Cardiac septum (tissue), 1 donor: ENCODE results near the gene TTYH2. TPM values are rescaled to one million over a fixed set of nuclear protein-coding genes. Genes with fewer than 3 reads are reported as not detected.
"Not testable (repeated sequence)": the region's sequence is repeated elsewhere in the genome, so short reads cannot be mapped to it uniquely, and the experiment has no call there.

ENCODE experiments used
- DNase-seq: peaks from one replicate; pipeline ENCODE4 v3.0.0-alpha.2; 2020; ENCODE audit warnings: low spot score
- intact Hi-C: fragments of 100-400 bp; cut with DNase I; formaldehyde crosslinking; loops from one replicate; pipeline ENCODE4 v1.14.0; 2022
- long read RNA-seq: library from polyadenylated mRNA; unstranded; transcript quantifications from one replicate; pipeline ENCODE4 v2.0.0, GENCODE V29; 2021
- total RNA-seq: library from RNA; stranded (reverse); fragmentation: NEBNext Ultra II Directional; extraction: Animal tissue kit (Norgen Biotek cat#: 25700); gene quantifications from one replicate; pipeline ENCODE4 v1.2.1, GENCODE V29; 2021
- donor health status: DM: no; HTN: no; CAD: no.

Gene TTYH2, protein sequence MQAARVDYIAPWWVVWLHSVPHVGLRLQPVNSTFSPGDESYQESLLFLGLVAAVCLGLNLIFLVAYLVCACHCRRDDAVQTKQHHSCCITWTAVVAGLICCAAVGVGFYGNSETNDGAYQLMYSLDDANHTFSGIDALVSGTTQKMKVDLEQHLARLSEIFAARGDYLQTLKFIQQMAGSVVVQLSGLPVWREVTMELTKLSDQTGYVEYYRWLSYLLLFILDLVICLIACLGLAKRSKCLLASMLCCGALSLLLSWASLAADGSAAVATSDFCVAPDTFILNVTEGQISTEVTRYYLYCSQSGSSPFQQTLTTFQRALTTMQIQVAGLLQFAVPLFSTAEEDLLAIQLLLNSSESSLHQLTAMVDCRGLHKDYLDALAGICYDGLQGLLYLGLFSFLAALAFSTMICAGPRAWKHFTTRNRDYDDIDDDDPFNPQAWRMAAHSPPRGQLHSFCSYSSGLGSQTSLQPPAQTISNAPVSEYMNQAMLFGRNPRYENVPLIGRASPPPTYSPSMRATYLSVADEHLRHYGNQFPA
- total RNA-seq, result 17.9 TPM
- long read RNA-seq, transcript TTYH2-201 (14 exons, 3,490 nt), result major isoform, 6 of 29 reads
- long read RNA-seq, partial matches to known transcripts, result 10 of 29 reads
- long read RNA-seq, other reads (novel, unspliced or antisense), result 11 of 29 reads

DNA sequence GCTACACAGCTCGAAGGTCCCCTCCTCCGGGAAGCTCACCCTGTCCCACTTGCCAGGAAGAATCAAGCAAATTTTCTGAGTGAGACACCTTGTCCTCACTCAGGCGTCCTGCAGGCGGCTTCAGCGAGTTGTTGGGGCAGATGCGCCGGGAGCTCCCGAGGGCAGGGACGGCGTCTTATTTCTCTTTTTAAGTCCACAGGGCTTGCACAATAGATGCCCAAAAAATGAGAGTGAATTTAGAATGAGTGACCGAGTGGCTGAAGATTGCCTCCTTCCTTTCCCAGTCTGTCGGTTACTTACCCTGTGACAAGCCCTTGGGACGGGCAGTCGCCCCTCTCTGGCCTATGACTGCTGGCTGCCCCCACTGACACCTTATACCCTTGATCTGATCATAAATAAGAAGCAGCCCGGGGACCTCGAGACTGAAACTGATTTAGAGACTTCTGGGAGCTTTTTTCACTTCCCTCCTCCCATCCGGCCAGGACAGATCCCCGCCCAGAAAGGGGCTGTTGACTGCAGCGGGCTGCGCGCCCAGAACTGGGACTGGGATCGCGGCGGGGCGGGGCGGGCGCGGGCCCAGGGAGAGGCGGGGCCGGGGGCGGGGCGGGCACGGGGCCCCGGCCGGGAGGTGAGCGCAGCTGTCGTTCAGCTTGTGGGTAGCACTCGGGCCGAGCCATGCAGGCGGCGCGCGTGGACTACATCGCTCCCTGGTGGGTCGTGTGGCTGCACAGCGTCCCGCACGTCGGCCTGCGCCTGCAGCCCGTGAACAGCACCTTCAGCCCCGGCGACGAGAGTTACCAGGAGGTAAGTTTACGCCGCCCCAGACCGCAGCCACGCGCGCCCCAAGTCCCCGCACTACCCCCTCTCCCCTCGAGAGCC, at the start of gene TTYH2:
Gene TTYH2, plus strand, starts transcription at position 659 of the 879 bp plus-strand sequence. Its CDS starts 17 bp downstream, at position 676.
- intact Hi-C loops, result loop anchor here (5.0 kb wide), 1 partner anchor 149 kb away; the partner anchor contains the start of gene BTBD17
- peak; percentile 93 for DNase-seq

DNA sequence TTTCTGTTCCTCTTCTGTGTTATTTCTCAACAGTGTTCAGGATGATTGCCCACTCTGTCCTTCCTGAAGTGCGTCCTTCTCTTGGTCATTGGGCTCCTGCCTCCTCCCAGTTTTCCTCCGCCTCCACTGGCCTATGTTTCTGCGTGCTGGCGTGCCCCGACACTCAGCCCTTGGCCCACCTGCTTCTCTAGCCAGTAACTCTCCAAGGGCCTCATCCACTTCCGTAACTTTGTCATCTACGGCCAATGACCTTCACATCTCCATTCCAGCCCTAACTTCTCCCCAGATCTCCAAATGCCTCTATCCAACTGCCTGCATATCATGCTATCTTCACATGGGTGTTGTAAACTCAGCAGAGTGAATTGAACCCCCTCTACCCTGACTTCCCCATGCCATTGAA, 49.5 kb upstream of the TTYH2 start:
- peak; percentile 12 for DNase-seq
- intact Hi-C loops, result no loop called here

DNA sequence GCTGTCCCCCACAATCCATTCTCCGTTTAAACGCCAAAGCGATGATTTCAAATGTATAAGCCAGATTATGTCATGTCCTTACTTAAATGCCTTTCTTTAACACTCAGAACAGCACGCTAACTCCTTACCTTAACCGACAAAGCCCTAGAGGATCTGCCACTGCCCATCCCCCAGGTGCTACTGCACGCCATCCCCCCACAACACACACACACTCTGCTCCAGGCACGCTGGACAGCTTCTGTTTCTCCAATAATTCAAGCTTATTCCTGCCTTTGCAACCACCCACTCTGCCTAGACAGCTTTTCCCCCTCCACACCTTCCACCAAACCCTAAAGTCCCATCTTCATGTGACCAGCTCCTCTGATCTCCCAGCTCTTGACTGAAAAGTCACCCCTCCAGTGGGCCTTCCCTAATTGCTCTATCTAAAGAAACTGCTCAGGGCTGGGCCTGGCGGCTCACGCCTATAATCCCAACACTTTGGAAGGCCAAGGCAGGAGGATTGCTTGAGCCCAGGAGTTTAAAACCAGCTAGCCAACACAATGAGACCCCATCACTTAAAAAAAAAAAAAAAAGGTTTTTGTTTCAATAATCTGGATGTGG, 48.8 kb upstream of the TTYH2 start:
- intact Hi-C loops, result no loop called here
- DNase-seq, result no peak

DNA sequence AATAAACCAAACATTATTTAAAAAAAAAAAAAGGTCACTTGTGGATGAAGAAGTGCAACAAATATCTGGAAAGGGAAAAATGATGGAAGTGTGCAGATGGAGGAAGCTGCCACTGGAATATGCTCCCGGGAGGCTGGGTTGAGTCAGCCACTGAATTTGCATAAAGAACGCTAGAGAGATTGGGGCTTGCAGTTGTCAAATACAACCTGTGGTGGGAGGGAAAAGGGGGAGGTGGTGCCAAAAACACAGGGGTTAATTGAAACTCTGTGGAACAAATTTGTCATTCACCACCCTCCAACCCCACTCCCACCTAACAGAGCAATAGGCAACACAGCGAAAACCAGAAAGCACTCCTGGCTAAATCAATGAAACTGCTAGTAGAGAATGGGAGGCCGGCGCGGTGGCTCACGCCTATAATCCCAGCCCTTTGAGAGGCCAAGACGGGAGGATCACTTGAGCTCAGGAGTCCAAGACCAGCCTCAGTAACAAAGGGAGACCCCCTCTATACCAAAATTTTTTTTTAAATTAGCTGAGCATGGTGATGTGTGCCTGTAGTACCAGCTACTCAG, 47.5 kb upstream of the TTYH2 start:
- intact Hi-C loops, result no loop called here
- peak; percentile 57 for DNase-seq

DNA sequence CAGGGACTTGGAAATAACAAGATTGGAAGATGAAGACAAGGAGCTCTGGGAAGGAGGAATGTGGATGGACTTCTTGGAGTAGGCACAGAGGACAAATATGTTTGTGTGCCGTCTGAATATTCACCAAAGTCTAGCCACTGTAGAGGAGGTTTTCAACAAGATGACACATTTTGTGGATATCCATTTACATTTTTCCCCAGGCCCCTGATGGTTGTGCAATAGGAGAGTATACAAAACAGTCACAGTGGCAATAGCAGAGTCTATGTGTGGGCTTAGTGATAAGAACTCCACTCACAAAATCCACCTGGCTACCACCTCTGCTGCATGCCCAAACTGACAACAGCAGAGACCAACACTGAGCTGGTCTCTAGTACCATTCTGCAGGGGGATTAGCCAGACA, 42.4 kb upstream of the TTYH2 start:
- intact Hi-C loops, result no loop called here
- no peak for DNase-seq

DNA sequence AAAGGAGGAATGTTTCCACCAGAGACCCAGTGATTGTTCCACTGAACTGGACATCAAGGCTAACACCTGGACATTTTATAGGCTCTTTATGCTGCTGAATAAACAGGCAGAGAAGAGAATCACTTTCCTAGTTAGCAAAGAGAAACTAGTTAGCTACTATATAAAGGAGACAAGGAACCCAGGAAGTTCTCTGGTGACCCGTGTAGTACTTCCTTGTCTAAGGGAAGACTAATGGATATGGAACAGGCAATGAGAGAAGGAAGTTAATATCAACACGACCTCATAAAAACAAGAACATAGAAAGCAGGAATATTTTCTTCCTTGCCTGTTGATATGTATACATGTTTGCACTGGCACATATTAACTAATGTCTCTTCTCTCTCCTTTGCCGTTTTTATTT, 40.7 kb upstream of the TTYH2 start:
- DNase-seq, result no peak
- intact Hi-C loops, result no loop called here

DNA sequence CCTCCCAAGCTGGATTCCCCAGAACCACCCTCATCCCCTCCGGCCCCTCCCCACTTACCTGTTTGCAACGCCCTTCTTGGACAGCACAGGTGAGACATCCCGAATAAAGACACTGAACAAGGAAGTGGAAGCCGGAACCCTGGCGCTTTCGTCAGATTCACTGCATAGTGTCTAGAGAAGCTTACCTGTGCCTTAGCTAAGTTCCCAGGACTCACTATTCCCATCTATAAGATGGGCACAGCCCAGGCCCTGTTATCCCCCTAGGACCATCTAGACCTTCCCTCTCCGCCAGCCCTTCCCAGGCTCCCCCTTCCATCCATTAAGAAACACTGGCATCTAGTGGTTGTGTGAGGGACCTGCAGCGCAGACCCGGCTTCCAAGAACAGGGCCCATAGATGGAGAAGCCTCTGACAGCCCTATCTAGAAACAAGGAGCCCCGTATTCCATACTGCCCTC, 36.8 kb upstream of the TTYH2 start:
- intact Hi-C loops, result loop anchor here (5.0 kb wide), 1 partner anchor 524 kb away; no protein-coding TSS in a partner anchor
- no peak for DNase-seq

DNA sequence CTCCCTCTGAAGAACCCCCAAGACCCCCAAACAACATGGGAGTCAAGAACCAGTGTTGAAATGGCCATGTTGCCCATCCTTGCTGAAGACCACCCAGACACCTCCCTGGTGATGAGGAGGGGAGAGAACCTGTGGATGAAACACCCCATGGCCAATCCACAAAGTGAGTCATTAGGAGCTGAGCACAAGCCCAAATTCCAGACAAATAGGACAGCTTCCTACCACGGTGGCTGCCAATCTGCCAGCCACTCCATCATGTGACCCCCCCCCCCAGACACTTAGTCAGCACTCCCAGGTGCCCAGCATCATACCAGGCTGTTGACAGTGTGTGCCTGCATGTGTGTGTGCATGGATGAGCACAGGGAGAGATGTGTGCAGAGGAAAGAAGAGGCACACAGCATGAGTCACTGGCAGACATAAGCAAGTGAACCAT, 36.3 kb upstream of the TTYH2 start:
- intact Hi-C loops, result loop anchor here (5.0 kb wide), 1 partner anchor 525 kb away; no protein-coding TSS in a partner anchor
- DNase-seq, result no peak

DNA sequence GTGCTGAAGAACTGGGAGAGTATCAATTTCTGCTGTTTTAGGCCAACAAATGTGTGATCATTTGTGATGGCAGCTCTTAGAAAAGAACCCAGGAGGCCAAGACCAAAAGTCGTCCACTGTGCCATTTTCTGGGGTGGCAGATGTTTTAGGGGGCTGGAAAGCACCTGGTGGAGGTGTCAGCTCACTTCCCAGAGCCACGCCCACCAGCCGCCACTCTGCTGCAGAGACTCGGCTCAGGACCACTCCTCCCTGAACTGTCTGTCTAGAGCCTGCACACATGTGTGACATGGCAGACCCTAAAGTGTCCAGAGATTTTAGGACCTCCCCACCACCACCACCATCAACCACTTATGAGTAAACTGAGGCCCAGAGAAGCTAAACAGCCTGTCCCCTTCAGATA, 33.8 kb upstream of the TTYH2 start:
- intact Hi-C loops, result loop anchor here (2.0 to 5.0 kb wide), 2 partner anchors 527 to 749 kb away; no protein-coding TSS in a partner anchor
- DNase-seq, result no peak

DNA sequence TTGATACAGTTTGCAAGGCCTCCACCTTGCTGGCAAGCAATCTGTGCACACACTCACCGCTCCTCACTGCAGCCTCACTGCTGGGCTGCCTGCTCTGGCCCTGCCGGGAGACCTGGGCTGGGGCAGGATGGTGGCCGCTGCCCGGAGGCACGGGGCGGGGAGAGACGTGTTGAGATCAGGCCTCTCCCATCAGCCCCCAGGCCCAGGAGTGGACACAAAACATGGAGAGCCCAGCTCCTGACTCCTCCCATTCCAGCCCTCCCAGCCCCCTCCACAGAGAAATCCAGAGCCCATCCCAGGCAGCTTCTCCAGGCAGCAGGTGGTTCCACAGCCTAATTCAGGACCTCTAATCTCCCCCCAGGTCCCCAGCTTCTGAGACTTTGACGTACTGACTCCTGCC, 33.0 kb upstream of the TTYH2 start:
- no peak for DNase-seq
- intact Hi-C loops, result no loop called here

DNA sequence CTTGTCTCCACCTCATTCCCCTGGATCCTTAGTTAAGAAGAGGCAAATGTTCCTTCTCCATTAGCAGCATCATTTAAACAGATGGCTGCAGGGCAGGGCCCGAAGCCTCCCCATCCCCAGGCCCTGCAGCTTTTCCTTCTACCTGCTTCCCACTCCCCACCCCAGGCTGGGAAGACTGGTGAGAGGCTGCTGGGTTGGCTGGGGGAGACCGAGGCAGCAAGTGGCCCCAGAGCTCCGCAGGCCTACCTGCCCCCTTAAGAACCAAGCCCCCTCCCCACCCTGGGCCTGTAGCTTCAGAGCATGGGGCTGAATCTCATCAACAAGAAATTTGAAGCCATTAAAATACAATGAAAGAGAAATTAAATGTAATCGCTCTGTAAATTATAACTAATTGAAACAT, 32.0 kb upstream of the TTYH2 start:
- no peak for DNase-seq
- intact Hi-C loops, result no loop called here

DNA sequence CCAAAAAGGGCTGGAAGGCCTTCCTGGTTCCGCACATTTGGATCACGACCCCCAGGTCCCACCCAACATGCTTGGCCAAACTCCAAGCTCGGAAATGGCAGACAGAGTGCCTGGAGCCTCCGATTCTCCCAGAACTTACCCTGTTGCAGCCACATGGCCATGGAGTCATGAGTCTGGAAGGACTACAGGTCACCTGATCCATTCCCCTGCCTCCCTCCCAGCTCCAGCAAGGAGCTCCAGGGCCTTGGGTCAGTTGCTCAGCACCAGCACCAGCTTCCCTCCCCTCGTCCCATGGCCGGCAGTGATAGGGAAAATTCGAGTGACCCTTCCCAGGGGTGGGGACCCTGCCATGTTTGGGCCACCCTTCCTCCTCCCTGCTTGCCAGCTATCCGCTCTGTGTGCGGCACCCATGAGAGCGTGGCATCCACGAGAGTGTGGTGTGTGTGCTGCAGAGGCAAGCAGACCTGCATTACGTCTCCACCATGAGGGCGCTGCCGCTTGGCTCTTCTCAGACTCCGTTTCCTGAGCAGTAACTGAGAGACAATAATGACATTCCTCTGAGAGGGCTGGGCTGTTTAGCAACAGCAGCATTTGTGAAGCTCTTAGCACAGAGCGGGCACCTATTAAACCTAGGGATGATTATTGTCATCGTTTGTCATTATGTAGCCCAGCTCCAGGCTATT, 31.2 kb upstream of the TTYH2 start:
- DNase-seq, result no peak
- intact Hi-C loops, result no loop called here

DNA sequence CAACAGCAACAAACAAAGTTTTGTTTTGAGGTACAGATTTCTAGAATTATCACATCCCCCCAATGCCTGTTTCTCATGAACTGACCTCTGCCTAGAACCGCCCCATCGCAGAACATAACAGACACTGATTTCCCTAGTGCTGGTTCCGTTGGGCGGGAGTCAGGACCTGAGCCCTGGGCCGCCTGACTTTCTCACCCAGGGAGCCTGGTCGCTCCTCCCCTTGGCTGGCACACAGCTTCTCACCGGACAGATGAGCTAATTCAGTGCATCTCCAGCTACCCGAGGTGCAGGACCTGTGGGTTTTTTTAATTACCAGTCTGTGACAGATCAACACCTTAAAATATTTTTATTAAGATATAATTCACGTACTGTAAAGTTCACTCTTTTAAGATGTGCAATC, 30.0 kb upstream of the TTYH2 start:
- DNase-seq, result no peak
- intact Hi-C loops, result no loop called here

DNA sequence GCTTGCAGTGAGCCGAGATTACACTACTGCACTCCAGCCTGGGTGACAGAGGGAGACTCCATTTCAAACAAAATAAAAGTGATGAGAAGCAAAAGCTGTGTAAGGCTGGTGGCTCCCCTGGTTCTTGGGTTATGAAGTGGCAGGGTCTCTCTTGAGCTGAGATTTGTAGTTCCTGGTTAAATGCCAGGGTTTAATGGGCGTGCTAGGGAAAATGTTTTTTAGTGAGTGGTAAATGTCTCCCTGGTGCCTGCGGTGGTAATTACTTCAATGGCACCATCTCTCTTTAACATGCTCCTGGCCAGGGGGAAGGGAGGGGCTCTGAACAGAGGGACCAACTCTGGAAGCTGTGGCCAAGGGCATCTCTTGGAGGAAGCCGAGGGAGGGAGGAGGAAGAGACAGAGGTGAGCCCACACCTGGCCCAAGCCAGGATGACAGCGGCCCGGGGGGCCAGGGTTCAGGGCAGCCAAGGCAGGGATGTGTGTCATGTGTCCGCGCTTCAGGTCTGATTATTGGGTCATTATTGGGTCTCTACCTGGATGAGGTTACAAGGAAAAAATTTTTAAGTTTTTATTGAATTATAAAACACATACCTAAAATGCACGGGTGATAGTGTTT, 27.7 kb upstream of the TTYH2 start:
- DNase-seq, result peak; percentile 54
- intact Hi-C loops, result no loop called here

DNA sequence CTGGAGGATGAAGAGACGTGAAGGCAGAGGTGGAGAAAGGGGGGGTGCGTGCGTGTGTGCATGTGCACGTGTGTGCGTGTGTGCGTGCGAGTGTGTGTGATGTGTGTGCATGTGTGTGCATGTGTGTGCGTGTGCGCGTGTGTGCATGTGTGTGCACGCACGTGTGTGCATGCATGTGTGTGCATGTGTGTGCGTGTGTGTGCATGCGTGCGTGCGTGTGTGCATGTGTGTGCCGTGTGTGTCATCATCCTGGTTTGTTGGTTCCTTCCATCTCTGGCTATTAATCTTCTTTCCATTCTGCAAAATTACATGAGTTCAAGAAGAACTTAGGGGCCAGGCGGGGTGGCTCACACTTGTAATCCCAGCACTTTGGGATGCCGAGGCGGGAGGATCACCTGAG, 26.9 kb upstream of the TTYH2 start:
- DNase-seq, result peak; percentile 39
- intact Hi-C loops, result no loop called here

DNA sequence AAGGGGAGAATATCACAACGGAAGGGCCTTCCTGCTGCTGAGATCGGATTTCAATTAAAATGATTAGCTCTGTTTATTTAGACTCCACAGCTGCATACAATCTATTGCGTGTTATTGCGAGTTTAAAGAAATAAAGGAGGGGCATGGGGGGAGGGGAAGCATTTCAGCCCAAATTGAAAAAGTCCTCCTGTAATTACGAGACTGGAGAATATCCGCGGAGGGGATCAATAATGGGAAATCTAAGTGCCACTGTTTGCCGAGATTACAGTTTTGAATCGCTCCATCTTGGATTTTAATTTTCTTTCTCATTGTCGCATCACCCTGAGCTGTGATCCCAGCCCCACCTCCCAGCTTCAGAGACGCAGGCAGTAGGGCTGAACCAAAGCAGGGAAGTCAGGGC, 25.6 kb upstream of the TTYH2 start:
- no peak for DNase-seq
- intact Hi-C loops, result no loop called here

DNA sequence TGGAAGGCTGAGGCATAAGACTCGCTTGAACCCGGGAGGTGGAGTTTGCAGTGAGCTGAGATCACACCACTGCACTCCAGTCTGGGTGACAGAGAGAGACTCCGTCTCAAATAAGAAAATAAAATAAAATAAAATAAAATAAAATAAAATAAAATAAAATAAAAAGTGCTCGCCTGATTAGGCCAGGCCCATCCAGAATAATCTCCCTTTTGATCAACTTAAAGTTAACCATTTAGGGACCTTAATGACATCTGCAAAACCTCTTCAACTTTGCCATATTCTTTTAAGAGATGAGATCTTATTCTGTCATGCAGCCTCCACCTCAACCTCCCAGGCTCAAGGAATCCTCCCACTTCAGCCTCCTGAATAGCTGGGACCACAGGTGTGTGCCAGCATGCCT, 24.7 kb upstream of the TTYH2 start:
- intact Hi-C loops, DNase-seq: not testable (repeated sequence)

DNA sequence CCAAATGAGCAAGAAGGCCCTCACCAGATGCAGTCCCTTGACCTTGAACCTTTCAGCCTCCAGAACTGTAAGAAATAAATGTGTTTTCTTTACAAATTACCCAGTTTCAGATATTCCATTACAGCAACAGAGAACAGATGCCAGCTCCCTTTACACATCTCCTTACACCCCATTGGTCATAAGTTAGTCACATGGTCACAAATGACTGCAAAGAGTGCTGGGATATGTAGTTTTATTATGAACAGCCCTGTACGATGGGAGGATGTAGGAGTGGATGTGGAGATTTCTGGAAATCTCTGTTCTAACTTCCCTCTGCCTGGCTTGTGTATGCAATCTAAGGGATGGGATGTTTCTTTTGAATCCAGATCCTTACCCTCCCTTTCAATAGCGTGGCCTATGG, 23.2 kb upstream of the TTYH2 start:
- DNase-seq, result no peak
- intact Hi-C loops, result no loop called here
